LNCAP (cell line): ENCODE data around the gene TPCN2.

Source experiments
- CTCF ChIP-seq: fragments of 450-650 bp; IDR thresholded peaks from 2 replicates; pipeline ENCODE4 v1.5.1; 2017; ENCODE audit warnings: mild to moderate bottlenecking

TPCN2 gene

GRCh38 chr11:69027704-69028372 lies 20.9 kb upstream of the TPCN2 start:
- TF ChIP-seq CTCF: no peak

- TF ChIP-seq CTCF: no peak
Observed at GRCh38 chr11:69030301-69030700, 18.4 kb upstream of the TPCN2 start.

- no peak for TF ChIP-seq CTCF
Observed at GRCh38 chr11:69032833-69033232, 15.9 kb upstream of the TPCN2 start.

GRCh38 chr11:69033431-69033830 lies 15.3 kb upstream of the TPCN2 start:
- TF ChIP-seq CTCF: no peak

- TF ChIP-seq CTCF: no peak
Observed at GRCh38 chr11:69034123-69034867, 14.4 kb upstream of the TPCN2 start.

- TF ChIP-seq CTCF: no peak
Observed at GRCh38 chr11:69035150-69035945, 13.4 kb upstream of the TPCN2 start.

- no peak for TF ChIP-seq CTCF
Observed at GRCh38 chr11:69035946-69036340, 12.8 kb upstream of the TPCN2 start.
